ENCODE measurements around the gene ALG1L2.
"Not testable (repeated sequence)": the region's sequence is repeated elsewhere in the genome, so short reads cannot be mapped to it uniquely, and the experiment has no call there.

DNA sequence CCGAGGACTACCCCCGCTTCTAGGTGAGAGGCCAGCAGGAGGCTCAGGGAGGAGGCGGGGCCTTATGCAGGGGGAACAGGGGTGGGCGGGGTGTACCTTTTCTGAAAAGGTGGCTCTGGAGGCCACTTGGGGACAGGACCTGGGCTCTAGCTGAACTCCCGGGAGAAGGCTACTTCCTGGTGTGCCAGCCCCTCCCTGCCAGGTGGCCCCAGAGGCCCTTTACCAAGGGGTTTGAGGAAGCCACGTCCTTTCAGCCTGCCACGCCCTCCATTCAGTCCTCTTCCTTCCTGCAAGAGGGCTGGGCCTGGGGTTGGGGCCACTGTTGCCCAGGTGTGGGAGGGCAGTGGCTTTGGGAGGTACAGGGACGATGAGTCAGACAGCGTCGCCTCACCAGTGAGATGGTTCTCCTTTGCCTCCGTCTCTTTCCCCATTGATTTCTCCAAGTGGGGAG is 12.9 kb downstream of the ALG1L2 start:
- TF ChIP-seq MYC (IDR thresholded peaks at IDR 0.05; ENCODE audit: borderline replicate concordance, low read length); ZFP36 (IDR thresholded peaks at IDR 0.05; ENCODE audit: borderline replicate concordance, partially characterized antibody); RFX5 (IDR thresholded peaks at IDR 0.05): not testable (repeated sequence)
